K562 (cell line): ENCODE data around the gene PPOX. TPM values are rescaled to one million over a fixed set of nuclear protein-coding genes. Genes with fewer than 3 reads are reported as not detected.

Experiments used
- BHLHE40 ChIP-seq: IDR thresholded peaks from 2 replicates; pipeline ENCODE4 v1.6.1; 2011; ENCODE audit warnings: low read length, improper control_type of control experiment
- CREM ChIP-seq: IDR thresholded peaks from 2 replicates; pipeline ENCODE4 v1.6.1; 2014; ENCODE audit warnings: antibody characterized with exemption, low read depth
- ETV1 ChIP-seq: fragments of 450-650 bp; conservative IDR thresholded peaks from 2 replicates; pipeline ENCODE4 v1.6.1; 2016; ENCODE audit warnings: missing genetic modification characterization, control low read depth, low read depth, missing compliant biosample characterization
- GATAD2B ChIP-seq: fragments of 450-650 bp; IDR thresholded peaks from 2 replicates; pipeline ENCODE4 v1.6.1; 2017; ENCODE audit warnings: mild to moderate bottlenecking, borderline replicate concordance
- HDAC8 ChIP-seq: fragments of 450-650 bp; IDR thresholded peaks from 2 replicates; pipeline ENCODE4 v1.6.1; 2016; ENCODE audit warnings: mild to moderate bottlenecking, missing genetic modification characterization, moderate library complexity, missing compliant biosample characterization
- PHB2 ChIP-seq: fragments of 450-650 bp; IDR thresholded peaks from 2 replicates; pipeline ENCODE4 v1.6.1; 2017; ENCODE audit warnings: low read depth
- RAD21 ChIP-seq, 2 experiments: fragments of 250-450 bp in 1 of 2; fragments of 450-650 bp in 1 of 2; sonication (Bioruptor Pico) in 1 of 2; formaldehyde crosslinking in 1 of 2; IDR thresholded peaks in 1 of 2; conservative IDR thresholded peaks in 1 of 2; 2 replicates each; pipeline versions ENCODE4 v1.4.0 to v1.8.0; 2020 to 2022; ENCODE audit warnings: mild to moderate bottlenecking in 2 of 2, moderate library complexity in 1 of 2
- RB1 ChIP-seq: fragments of 450-650 bp; IDR thresholded peaks from 2 replicates; pipeline ENCODE4 v1.6.1; 2017; ENCODE audit warnings: low read depth, mild to moderate bottlenecking
- SMARCA4 ChIP-seq: fragments of 450-650 bp; IDR thresholded peaks from 2 replicates; pipeline ENCODE4 v1.6.1; 2016
- SP1 ChIP-seq: sonication (generic); formaldehyde crosslinking; IDR thresholded peaks from 2 replicates; pipeline ENCODE4 v1.8.1; 2022; ENCODE audit warnings: mild to moderate bottlenecking, missing genetic modification reagents
- SP2 ChIP-seq: IDR thresholded peaks from 2 replicates; pipeline ENCODE4 v1.6.1; 2011; ENCODE audit warnings: mild to moderate bottlenecking, low read depth, low read length, moderate library complexity; ENCODE audit not compliant: poor library complexity, severe bottlenecking; ENCODE audit errors: extremely low read depth
- SPI1 ChIP-seq: IDR thresholded peaks from 2 replicates; pipeline ENCODE4 v1.6.1; 2011; ENCODE audit warnings: low read depth, low read length, control low read depth, borderline replicate concordance
- ZBTB43 ChIP-seq: sonication (generic); formaldehyde crosslinking; IDR thresholded peaks from 2 replicates; pipeline ENCODE4 v1.8.0; 2023; ENCODE audit warnings: mild to moderate bottlenecking, missing genetic modification reagents
- ZEB2 ChIP-seq: fragments of 450-650 bp; IDR thresholded peaks from 2 replicates; pipeline ENCODE4 v1.6.1; 2016
- ZNF224 ChIP-seq: sonication (generic); formaldehyde crosslinking; IDR thresholded peaks from 2 replicates; pipeline ENCODE4 v1.8.0; 2022; ENCODE audit warnings: mild to moderate bottlenecking, missing genetic modification reagents
- ZNF280B ChIP-seq: fragments of 250-450 bp; sonication (Bioruptor Pico); IDR thresholded peaks from 2 replicates; pipeline ENCODE4 v1.5.1; 2021; ENCODE audit warnings: mild to moderate bottlenecking
- polyA plus RNA-seq, 8 experiments: library from polyadenylated mRNA; depleted of rRNA in 4 of 8; stranded (reverse) in 5 of 8; unstranded in 3 of 8; fragments of >200 nt; fragmentation: Nextera tagmentation in 2 of 8; fragmentation: Illumina TruSeq in 1 of 8; extraction: Ambion mirVana in 2 of 8; extraction: Trizol in 1 of 8; gene quantifications; 2 replicates each; pipeline versions ENCODE4 v1.2.1 to v1.2.3, GENCODE V29; 2011 to 2014; ENCODE audit warnings: inconsistent platforms in 1 of 8, missing spikeins in 1 of 8
- total RNA-seq, 7 experiments: library from RNA; depleted of rRNA in 6 of 7; stranded (reverse); fragments of >200 nt in 6 of 7; fragmentation: Illumina TruSeq in 2 of 7; extraction: Trizol in 2 of 7; gene quantifications; 2 replicates each; pipeline versions ENCODE4 v1.2.1 to v1.2.3, GENCODE V29; 2011 to 2021; ENCODE audit warnings: low replicate concordance in 1 of 7
- TF ChIP-seq, protein P1 (sequence below): IDR thresholded peaks from 2 replicates; pipeline ENCODE4 v1.6.1; 2011; ENCODE audit warnings: borderline replicate concordance, low read depth, mild to moderate bottlenecking, moderate library complexity, low read length; ENCODE audit not compliant: insufficient read depth, poor library complexity, severe bottlenecking
- TF ChIP-seq, protein P2 (sequence below): fragments of 250-450 bp; sonication (Bioruptor Pico); IDR thresholded peaks from 2 replicates; pipeline ENCODE4 v1.6.1; 2021; ENCODE audit warnings: mild to moderate bottlenecking
- TF ChIP-seq, protein P3 (sequence below): sonication (generic); formaldehyde crosslinking; IDR thresholded peaks from 2 replicates; pipeline ENCODE4 v1.8.0; 2022; ENCODE audit warnings: mild to moderate bottlenecking, missing genetic modification reagents

Gene PPOX
- total and polyA plus RNA-seq, 9 of the 15 experiments (the other 6 are each of a cell fraction or from before 2014, with no cell fraction given): 17.0 to 57.1 (median 38.9) TPM

- TF ChIP-seq ZBTB43 (CRISPR knock-in tag) (no peak), ZNF224 (CRISPR knock-in tag) (no peak), SPI1 (peak; percentile 37; the same call in 1 of the 2 replicates), PHB2 (no peak), SMARCA4 (no peak), HDAC8 (tag) (no peak), SP2 (no peak), ZNF280B (no peak), GATAD2B (peak; percentile 54; the same call in 1 of the 2 replicates), CREM (no peak; the same call in 1 of the 2 replicates), ETV1 (tag) (peak; percentile 57), RB1 (peak; percentile 71), SP1 (peak; percentile 58), BHLHE40 (peak; percentile 9; the same call in 1 of the 2 replicates), ZEB2 (no peak), RAD21 (CRISPR knock-in tag; conservative IDR thresholded peaks at IDR 0.05 in 1 of 2, IDR thresholded peaks at IDR 0.05 in 1 of 2) (peak; percentile 89 to 93)
- TF ChIP-seq, protein P1, sequence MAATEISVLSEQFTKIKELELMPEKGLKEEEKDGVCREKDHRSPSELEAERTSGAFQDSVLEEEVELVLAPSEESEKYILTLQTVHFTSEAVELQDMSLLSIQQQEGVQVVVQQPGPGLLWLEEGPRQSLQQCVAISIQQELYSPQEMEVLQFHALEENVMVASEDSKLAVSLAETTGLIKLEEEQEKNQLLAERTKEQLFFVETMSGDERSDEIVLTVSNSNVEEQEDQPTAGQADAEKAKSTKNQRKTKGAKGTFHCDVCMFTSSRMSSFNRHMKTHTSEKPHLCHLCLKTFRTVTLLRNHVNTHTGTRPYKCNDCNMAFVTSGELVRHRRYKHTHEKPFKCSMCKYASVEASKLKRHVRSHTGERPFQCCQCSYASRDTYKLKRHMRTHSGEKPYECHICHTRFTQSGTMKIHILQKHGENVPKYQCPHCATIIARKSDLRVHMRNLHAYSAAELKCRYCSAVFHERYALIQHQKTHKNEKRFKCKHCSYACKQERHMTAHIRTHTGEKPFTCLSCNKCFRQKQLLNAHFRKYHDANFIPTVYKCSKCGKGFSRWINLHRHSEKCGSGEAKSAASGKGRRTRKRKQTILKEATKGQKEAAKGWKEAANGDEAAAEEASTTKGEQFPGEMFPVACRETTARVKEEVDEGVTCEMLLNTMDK: no peak
- TF ChIP-seq, protein P2, sequence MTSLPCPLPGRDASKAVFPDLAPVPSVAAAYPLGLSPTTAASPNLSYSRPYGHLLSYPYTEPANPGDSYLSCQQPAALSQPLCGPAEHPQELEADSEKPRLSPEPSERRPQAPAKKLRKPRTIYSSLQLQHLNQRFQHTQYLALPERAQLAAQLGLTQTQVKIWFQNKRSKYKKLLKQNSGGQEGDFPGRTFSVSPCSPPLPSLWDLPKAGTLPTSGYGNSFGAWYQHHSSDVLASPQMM (CRISPR knock-in tag): no peak
- TF ChIP-seq, protein P3, sequence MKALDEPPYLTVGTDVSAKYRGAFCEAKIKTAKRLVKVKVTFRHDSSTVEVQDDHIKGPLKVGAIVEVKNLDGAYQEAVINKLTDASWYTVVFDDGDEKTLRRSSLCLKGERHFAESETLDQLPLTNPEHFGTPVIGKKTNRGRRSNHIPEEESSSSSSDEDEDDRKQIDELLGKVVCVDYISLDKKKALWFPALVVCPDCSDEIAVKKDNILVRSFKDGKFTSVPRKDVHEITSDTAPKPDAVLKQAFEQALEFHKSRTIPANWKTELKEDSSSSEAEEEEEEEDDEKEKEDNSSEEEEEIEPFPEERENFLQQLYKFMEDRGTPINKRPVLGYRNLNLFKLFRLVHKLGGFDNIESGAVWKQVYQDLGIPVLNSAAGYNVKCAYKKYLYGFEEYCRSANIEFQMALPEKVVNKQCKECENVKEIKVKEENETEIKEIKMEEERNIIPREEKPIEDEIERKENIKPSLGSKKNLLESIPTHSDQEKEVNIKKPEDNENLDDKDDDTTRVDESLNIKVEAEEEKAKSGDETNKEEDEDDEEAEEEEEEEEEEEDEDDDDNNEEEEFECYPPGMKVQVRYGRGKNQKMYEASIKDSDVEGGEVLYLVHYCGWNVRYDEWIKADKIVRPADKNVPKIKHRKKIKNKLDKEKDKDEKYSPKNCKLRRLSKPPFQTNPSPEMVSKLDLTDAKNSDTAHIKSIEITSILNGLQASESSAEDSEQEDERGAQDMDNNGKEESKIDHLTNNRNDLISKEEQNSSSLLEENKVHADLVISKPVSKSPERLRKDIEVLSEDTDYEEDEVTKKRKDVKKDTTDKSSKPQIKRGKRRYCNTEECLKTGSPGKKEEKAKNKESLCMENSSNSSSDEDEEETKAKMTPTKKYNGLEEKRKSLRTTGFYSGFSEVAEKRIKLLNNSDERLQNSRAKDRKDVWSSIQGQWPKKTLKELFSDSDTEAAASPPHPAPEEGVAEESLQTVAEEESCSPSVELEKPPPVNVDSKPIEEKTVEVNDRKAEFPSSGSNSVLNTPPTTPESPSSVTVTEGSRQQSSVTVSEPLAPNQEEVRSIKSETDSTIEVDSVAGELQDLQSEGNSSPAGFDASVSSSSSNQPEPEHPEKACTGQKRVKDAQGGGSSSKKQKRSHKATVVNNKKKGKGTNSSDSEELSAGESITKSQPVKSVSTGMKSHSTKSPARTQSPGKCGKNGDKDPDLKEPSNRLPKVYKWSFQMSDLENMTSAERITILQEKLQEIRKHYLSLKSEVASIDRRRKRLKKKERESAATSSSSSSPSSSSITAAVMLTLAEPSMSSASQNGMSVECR (CRISPR knock-in tag): no peak
Measured at GRCh38 chr1:161209790-161210409, 43.7 kb downstream of the PPOX start (continued).
